ENCODE measurements around the gene MED22.
"Not testable (repeated sequence)": the region's sequence is repeated elsewhere in the genome, so short reads cannot be mapped to it uniquely, and the experiment has no call there.

Gene MED22

GRCh38 chr9:133347985-133348717 lies at the start of gene MED22, which contains the start of gene RPL7A:
MED22 (minus strand) TSS chr9:133348131; CDS start chr9:133346662, 1,469 bp downstream.
RPL7A (plus strand) TSS chr9:133348218; CDS start chr9:133348244, 26 bp downstream.
- peak; percentile 83 to 96 for DNase-seq

- no peak for DNase-seq
Measured at GRCh38 chr9:133397370-133397769, 49.4 kb upstream of the MED22 start.

- DNase-seq: no peak
Measured at GRCh38 chr9:133396952-133397351, 49.0 kb upstream of the MED22 start.

- no peak for DNase-seq
Measured at GRCh38 chr9:133394687-133395271, 46.8 kb upstream of the MED22 start.

GRCh38 chr9:133393399-133393798 lies 45.5 kb upstream of the MED22 start:
- DNase-seq: no peak

- not testable (repeated sequence) for DNase-seq
Measured at GRCh38 chr9:133392308-133392707, 44.4 kb upstream of the MED22 start.

- DNase-seq: not testable (repeated sequence)
Measured at GRCh38 chr9:133391449-133391848, 43.5 kb upstream of the MED22 start.

GRCh38 chr9:133390713-133391112 lies 42.8 kb upstream of the MED22 start:
- no peak for DNase-seq

- no peak for DNase-seq
Measured at GRCh38 chr9:133389562-133389961, 41.6 kb upstream of the MED22 start.

- DNase-seq: no peak
Measured at GRCh38 chr9:133389025-133389557, 41.2 kb upstream of the MED22 start.

- DNase-seq: no peak
Measured at GRCh38 chr9:133387680-133388079, 39.7 kb upstream of the MED22 start.

- no peak for DNase-seq
Measured at GRCh38 chr9:133386338-133386737, 38.4 kb upstream of the MED22 start.

GRCh38 chr9:133385452-133385851 lies 37.5 kb upstream of the MED22 start:
- no peak for DNase-seq

- no peak for DNase-seq
Measured at GRCh38 chr9:133384736-133385321, 36.9 kb upstream of the MED22 start.

- DNase-seq: no peak
Measured at GRCh38 chr9:133383438-133383837, 35.5 kb upstream of the MED22 start.

GRCh38 chr9:133382507-133383141 lies 34.7 kb upstream of the MED22 start:
- DNase-seq: no peak

- DNase-seq: no peak
Measured at GRCh38 chr9:133380734-133381133, 32.8 kb upstream of the MED22 start.

- DNase-seq: no peak
Measured at GRCh38 chr9:133379153-133380086, 31.5 kb upstream of the MED22 start.

- DNase-seq: no peak
Measured at GRCh38 chr9:133378408-133378962, 30.6 kb upstream of the MED22 start.

- peak in 1 of 2 experiments; percentile 19 for DNase-seq
Measured at GRCh38 chr9:133377721-133378216, 29.8 kb upstream of the MED22 start.

GRCh38 chr9:133377280-133377679 lies 29.3 kb upstream of the MED22 start:
- not testable (repeated sequence) for DNase-seq
